SU-DHL-6 (cell line): ENCODE data around the gene MTREX.
"Not testable (repeated sequence)": the region's sequence is repeated elsewhere in the genome, so short reads cannot be mapped to it uniquely, and the experiment has no call there.

Experiments used
- H2AFZ ChIP-seq: fragments of 200-600 bp; sonication (generic); 2 replicates; pipeline ENCODE4 v1.6.1; 2014; ENCODE audit warnings: low read depth, mild to moderate bottlenecking, moderate library complexity, mixed read lengths, antibody characterized with exemption, low read length; ENCODE audit not compliant: severe bottlenecking
- H3F3A ChIP-seq: fragments of 200-600 bp; shearing (Covaris generic); 2 replicates; pipeline ENCODE4 v1.6.0; 2016; ENCODE audit warnings: antibody characterized with exemption, mild to moderate bottlenecking; ENCODE audit not compliant: insufficient read depth
- H3K27ac ChIP-seq: fragments of 200-600 bp; sonication (generic); 2 replicates; pipeline ENCODE4 v1.5.1; 2016; ENCODE audit warnings: low read depth, mild to moderate bottlenecking, low read length, moderate library complexity, mixed read lengths
- H3K27me3 ChIP-seq: fragments of 200-600 bp; sonication (generic), shearing (Covaris generic); 2 replicates; pipeline ENCODE4 v1.6.0; 2014; ENCODE audit warnings: mild to moderate bottlenecking, low read length
- H3K36me3 ChIP-seq: fragments of 200-600 bp; sonication (generic); 2 replicates; pipeline ENCODE4 v1.6.1; 2014; ENCODE audit warnings: mild to moderate bottlenecking, low read length, mixed read lengths
- H3K4me2 ChIP-seq: fragments of 300-600, 200-600 bp; shearing (Covaris generic), sonication (generic); 2 replicates; pipeline ENCODE4 v1.6.0; 2014; ENCODE audit warnings: low read length, low read depth, mild to moderate bottlenecking; ENCODE audit not compliant: poor library complexity, severe bottlenecking
- H3K4me3 ChIP-seq: fragments of 200-600 bp; sonication (generic); 2 replicates; pipeline ENCODE4 v1.5.1; 2014; ENCODE audit warnings: antibody characterized with exemption, low read length, mild to moderate bottlenecking, mixed read lengths; ENCODE audit not compliant: insufficient read depth, poor library complexity, severe bottlenecking
- H3K79me2 ChIP-seq: fragments of 200-600 bp; sonication (generic); 2 replicates; pipeline ENCODE4 v1.6.1; 2014; ENCODE audit warnings: mild to moderate bottlenecking, low read length, moderate library complexity; ENCODE audit not compliant: insufficient read depth
- H3K9ac ChIP-seq: fragments of 200-600 bp; sonication (generic); 2 replicates; pipeline ENCODE4 v1.7.0; 2014; ENCODE audit warnings: mild to moderate bottlenecking, low read length
- H3K9me2 ChIP-seq: fragments of 200-600 bp; sonication (generic); replicated peaks from 2 replicates; pipeline ENCODE4 v1.6.1; 2014; ENCODE audit warnings: low read length; ENCODE audit not compliant: insufficient read depth
- H3K9me3 ChIP-seq: fragments of 200-600 bp; sonication (generic); 2 replicates; pipeline ENCODE4 v1.6.1; 2014; ENCODE audit warnings: low read length, mixed read lengths; ENCODE audit not compliant: insufficient read depth
- H4K20me1 ChIP-seq: fragments of 200-600 bp; sonication (generic); 2 replicates; pipeline ENCODE4 v1.6.1; 2014; ENCODE audit warnings: low read depth, mild to moderate bottlenecking, antibody characterized with exemption, low read length, moderate library complexity, mixed read lengths
- CTCF ChIP-seq: fragments of 200-600 bp; sonication (generic); IDR thresholded peaks from one replicate; pipeline ENCODE4 v1.5.1; 2017; ENCODE audit warnings: antibody characterized with exemption, mild to moderate bottlenecking, low read length, moderate library complexity; ENCODE audit not compliant: insufficient read depth, poor library complexity, severe bottlenecking
- EZH2phosphoT487 ChIP-seq: fragments of 200-600 bp; sonication (generic), shearing (Covaris generic); conservative IDR thresholded peaks from 2 replicates; pipeline ENCODE4 v1.6.1; 2018; ENCODE audit warnings: mild to moderate bottlenecking, antibody characterized with exemption, low read length, moderate library complexity, mixed read lengths

The MTREX gene

DNA sequence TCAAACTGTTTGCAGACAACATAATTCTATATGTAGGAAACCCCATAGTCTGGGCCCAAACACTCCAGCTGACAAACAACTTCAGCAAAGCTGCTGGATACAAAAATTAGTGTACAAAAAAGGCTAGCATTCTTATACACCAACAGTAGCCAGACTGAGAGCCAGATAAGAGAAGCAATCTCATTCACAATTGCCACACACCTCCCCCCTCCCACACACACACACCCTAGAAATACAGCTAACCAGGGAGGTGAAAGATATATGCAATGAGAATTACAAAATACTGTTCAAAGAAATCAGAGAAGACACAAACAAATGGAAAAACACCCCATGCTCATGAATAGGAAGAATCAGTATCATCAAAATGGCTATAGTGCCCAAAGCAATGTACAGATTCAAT, 9.0 kb downstream of the MTREX start:
- TF ChIP-seq CTCF (no peak), EZH2phosphoT487 (no peak)
- no peaks in the 10 kb centered on the region for H3K27me3 ChIP-seq
- no peak overlapping the region for H2AFZ ChIP-seq
- no peak overlapping the region for H3K9ac ChIP-seq
- H3F3A ChIP-seq, result peaks cover 11% of the 10 kb centered on the region
- H3K9me3 ChIP-seq, result no peaks in the 10 kb centered on the region
- H3K4me3 ChIP-seq, result no peak overlapping the region
- no peak overlapping the region for H3K4me2 ChIP-seq
- no peaks in the 10 kb centered on the region for H3K9me2 ChIP-seq
- H3K27ac ChIP-seq, result no peak overlapping the region
- peaks cover 16% of the 10 kb centered on the region; the same call in 1 of the 2 replicates for H4K20me1 ChIP-seq
- peaks cover 100% of the 10 kb centered on the region for H3K79me2 ChIP-seq
- H3K36me3 ChIP-seq, result no peaks in the 10 kb centered on the region

- not testable (repeated sequence) for H2AFZ ChIP-seq
Observed at GRCh38 chr5:55318237-55318636, 10.4 kb downstream of the MTREX start.

GRCh38 chr5:55319491-55319890, 11.7 kb downstream of the MTREX start:
- TF ChIP-seq EZH2phosphoT487 (no peak), CTCF (no peak)
- no peaks in the 10 kb centered on the region for H3K9me3 ChIP-seq

More at GRCh38 chr5:55318237-55318636, 10.4 kb downstream of the MTREX start:
- H3K79me2 ChIP-seq, result peaks cover 100% of the 10 kb centered on the region
- H3K27me3 ChIP-seq, H3K36me3 ChIP-seq, H3K9me3 ChIP-seq, H3K4me2 ChIP-seq, H3K27ac ChIP-seq, H3K9me2 ChIP-seq, H3K9ac ChIP-seq, H3K4me3 ChIP-seq: not testable (repeated sequence)
- H3F3A ChIP-seq, result peaks cover 25% of the 10 kb centered on the region
- peaks cover 24% of the 10 kb centered on the region for H4K20me1 ChIP-seq

GRCh38 chr5:55320571-55320970, 12.8 kb downstream of the MTREX start:
- Histone ChIP-seq H3K4me3 (no peak overlapping the region), H4K20me1 (peaks cover 21% of the 10 kb centered on the region), H3K36me3 (peaks cover 15% of the 10 kb centered on the region), H3K79me2 (peaks cover 86% of the 10 kb centered on the region), H3K4me2 (no peak overlapping the region), H3K9me3 (no peaks in the 10 kb centered on the region), H3K27ac (no peak overlapping the region), H3K27me3 (no peaks in the 10 kb centered on the region), H2AFZ (no peak overlapping the region), H3F3A (peaks cover 32% of the 10 kb centered on the region), H3K9ac (no peak overlapping the region), H3K9me2 (no peaks in the 10 kb centered on the region)
- no peak for TF ChIP-seq EZH2phosphoT487
- no peak for TF ChIP-seq CTCF

More at GRCh38 chr5:55319491-55319890, 11.7 kb downstream of the MTREX start:
- Histone ChIP-seq H3K4me2 (no peak overlapping the region), H3K36me3 (peaks cover 10% of the 10 kb centered on the region), H3K4me3 (no peak overlapping the region), H2AFZ (no peak overlapping the region), H4K20me1 (peaks cover 24% of the 10 kb centered on the region), H3F3A (peaks cover 32% of the 10 kb centered on the region), H3K9ac (no peak overlapping the region), H3K27me3 (no peaks in the 10 kb centered on the region), H3K27ac (no peak overlapping the region), H3K79me2 (peaks cover 96% of the 10 kb centered on the region), H3K9me2 (no peaks in the 10 kb centered on the region)
